GM12864 (cell line): ENCODE measurements around the gene ASTN1.

Experiments
- DNase-seq: peaks from one replicate; pipeline ENCODE4 v3.0.0-alpha.2; 2011; ENCODE audit warnings: low read depth
- H3K4me3 ChIP-seq: 2 replicates; pipeline ENCODE4 v1.5.1; 2011; ENCODE audit warnings: mild to moderate bottlenecking, low read depth, low read length, control low read depth
- CTCF ChIP-seq: IDR thresholded peaks from 2 replicates; pipeline ENCODE4 v1.5.1; 2011; ENCODE audit warnings: low read depth, mild to moderate bottlenecking, moderate library complexity, low read length, control low read depth, inconsistent platforms; ENCODE audit errors: missing control alignments

ASTN1 gene

GRCh38 chr1:177069490-177069889 is 95.0 kb downstream of the ASTN1 start:
- TF ChIP-seq CTCF, result no peak
- H3K4me3 ChIP-seq, result no peak overlapping the region
- DNase-seq, result no peak

GRCh38 chr1:177067752-177068410 is 96.6 kb downstream of the ASTN1 start:
- DNase-seq, result no peak
- H3K4me3 ChIP-seq, result no peak overlapping the region
- no peak for TF ChIP-seq CTCF

GRCh38 chr1:177065430-177065829 is 99.1 kb downstream of the ASTN1 start:
- TF ChIP-seq CTCF, result no peak
- no peak for DNase-seq
- H3K4me3 ChIP-seq, result no peak overlapping the region

- no peak for DNase-seq
- no peak for TF ChIP-seq CTCF
- no peak overlapping the region for H3K4me3 ChIP-seq
Observed at GRCh38 chr1:177063648-177064047, 100.9 kb downstream of the ASTN1 start.

GRCh38 chr1:177054542-177054941 is 110.0 kb downstream of the ASTN1 start:
- no peak overlapping the region for H3K4me3 ChIP-seq
- no peak for DNase-seq
- no peak for TF ChIP-seq CTCF

GRCh38 chr1:177053648-177054047 is 110.9 kb downstream of the ASTN1 start:
- no peak for DNase-seq
- no peak overlapping the region for H3K4me3 ChIP-seq
- TF ChIP-seq CTCF, result no peak
